HFFc6 (cell line): ENCODE measurements around the gene RPAP3. TPM values are rescaled to one million over a fixed set of nuclear protein-coding genes. Genes with fewer than 3 reads are reported as not detected.

Source experiments
- DNase-seq: peaks from one replicate; pipeline ENCODE4 v3.0.0-alpha.2; 2018
- H3K27ac Mint-ChIP-seq: 2 replicates; pipeline ENCODE4 v1.8.0; 2020; ENCODE audit warnings: mild to moderate bottlenecking, mixed read lengths
- H3K27me3 Mint-ChIP-seq: 2 replicates; pipeline ENCODE4 v1.8.0; 2021; ENCODE audit warnings: mild to moderate bottlenecking, moderate library complexity, mixed read lengths; ENCODE audit not compliant: insufficient read depth
- H3K36me3 Mint-ChIP-seq: 2 replicates; pipeline ENCODE4 v1.8.0; 2021; ENCODE audit warnings: low read depth, mixed read lengths
- H3K4me1 Mint-ChIP-seq: 2 replicates; pipeline ENCODE4 v1.8.0; 2020; ENCODE audit warnings: low read depth, mixed read lengths
- H3K4me3 Mint-ChIP-seq: 2 replicates; pipeline ENCODE4 v1.8.0; 2020; ENCODE audit warnings: mild to moderate bottlenecking, moderate library complexity, mixed read lengths
- H3K9me3 Mint-ChIP-seq: 2 replicates; pipeline ENCODE4 v1.8.0; 2020; ENCODE audit warnings: mild to moderate bottlenecking, mixed read lengths
- total RNA-seq, 6 experiments: library from RNA; stranded (reverse); fragmentation: NEBNext Ultra II Directional; extraction: Animal tissue kit (Norgen Biotek cat#: 25700); gene quantifications; 2 replicates in 1 of 6; 3 replicates in 5 of 6; pipeline ENCODE4 v1.2.3, GENCODE V29; 2021
- TF ChIP-seq, protein P1 (sequence below): fragments of 200-600 bp; sonication (generic); IDR thresholded peaks from 2 replicates; pipeline ENCODE4 v1.5.0; 2021; ENCODE audit warnings: antibody characterized with exemption, mild to moderate bottlenecking

The RPAP3 gene
- total RNA-seq, 6 experiments from 2014 or later = 26.3 to 43.4 (median 39.0) TPM

DNA sequence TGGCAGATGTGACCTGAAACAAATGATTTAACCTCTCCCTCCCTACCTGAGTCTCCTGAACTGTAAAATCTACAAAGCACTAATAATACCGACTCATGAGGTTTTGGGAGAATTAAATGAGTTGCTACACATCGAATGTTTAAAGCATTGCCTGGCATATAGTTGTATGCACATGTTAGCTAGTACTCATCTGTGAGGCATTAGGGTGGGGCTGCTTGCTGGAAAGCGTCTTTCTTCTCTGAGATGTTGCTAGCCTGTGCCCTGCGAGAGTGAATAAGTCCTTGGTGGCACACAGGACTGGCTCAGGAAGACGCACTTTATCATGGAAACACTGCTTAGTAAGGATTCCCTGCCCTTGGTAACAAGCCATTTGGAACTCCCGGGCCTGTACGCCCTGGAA is 46.7 kb upstream of the RPAP3 start:
- peak; percentile 85 for DNase-seq
- H3K9me3 Mint-ChIP-seq = no peaks in the 10 kb centered on the region
- TF ChIP-seq, protein P1, sequence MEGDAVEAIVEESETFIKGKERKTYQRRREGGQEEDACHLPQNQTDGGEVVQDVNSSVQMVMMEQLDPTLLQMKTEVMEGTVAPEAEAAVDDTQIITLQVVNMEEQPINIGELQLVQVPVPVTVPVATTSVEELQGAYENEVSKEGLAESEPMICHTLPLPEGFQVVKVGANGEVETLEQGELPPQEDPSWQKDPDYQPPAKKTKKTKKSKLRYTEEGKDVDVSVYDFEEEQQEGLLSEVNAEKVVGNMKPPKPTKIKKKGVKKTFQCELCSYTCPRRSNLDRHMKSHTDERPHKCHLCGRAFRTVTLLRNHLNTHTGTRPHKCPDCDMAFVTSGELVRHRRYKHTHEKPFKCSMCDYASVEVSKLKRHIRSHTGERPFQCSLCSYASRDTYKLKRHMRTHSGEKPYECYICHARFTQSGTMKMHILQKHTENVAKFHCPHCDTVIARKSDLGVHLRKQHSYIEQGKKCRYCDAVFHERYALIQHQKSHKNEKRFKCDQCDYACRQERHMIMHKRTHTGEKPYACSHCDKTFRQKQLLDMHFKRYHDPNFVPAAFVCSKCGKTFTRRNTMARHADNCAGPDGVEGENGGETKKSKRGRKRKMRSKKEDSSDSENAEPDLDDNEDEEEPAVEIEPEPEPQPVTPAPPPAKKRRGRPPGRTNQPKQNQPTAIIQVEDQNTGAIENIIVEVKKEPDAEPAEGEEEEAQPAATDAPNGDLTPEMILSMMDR = no peak
- no peaks in the 10 kb centered on the region for H3K36me3 Mint-ChIP-seq
- H3K4me1 Mint-ChIP-seq = peaks cover 40% of the 10 kb centered on the region
- H3K27me3 Mint-ChIP-seq = peaks cover 2% of the 10 kb centered on the region
- H3K27ac Mint-ChIP-seq = peak overlapping the region; percentile 82
- no peak overlapping the region for H3K4me3 Mint-ChIP-seq

- H3K27me3 Mint-ChIP-seq = peaks cover 2% of the 10 kb centered on the region
- H3K9me3 Mint-ChIP-seq = no peaks in the 10 kb centered on the region
- TF ChIP-seq, protein P1 = no peak
- H3K36me3 Mint-ChIP-seq = no peaks in the 10 kb centered on the region
- H3K27ac Mint-ChIP-seq = peak overlapping the region; percentile 82
- no peak overlapping the region for H3K4me3 Mint-ChIP-seq
- peaks cover 36% of the 10 kb centered on the region for H3K4me1 Mint-ChIP-seq
- no peak for DNase-seq
Observed at GRCh38 chr12:47752121-47752520, 46.3 kb upstream of the RPAP3 start.

DNA sequence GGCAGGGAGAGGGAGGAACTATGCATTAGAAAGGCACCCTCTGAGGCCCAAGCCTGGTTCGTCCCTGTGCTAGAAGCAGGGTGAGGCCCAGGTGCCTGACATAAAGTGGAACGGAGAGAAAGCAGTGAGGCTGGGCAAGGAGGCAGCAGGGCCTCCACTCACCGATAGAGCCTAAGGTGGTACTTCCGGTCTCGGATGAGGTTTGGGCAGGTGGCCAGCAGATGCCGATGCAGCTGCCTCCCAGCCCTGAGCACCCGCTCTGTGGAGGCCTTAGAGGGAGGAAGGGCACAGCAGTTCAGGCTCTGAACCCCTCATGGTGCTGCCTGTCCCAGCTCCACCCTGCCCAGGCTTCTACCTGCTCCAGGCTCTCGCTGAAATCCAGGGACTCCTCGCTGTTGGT is 45.7 kb upstream of the RPAP3 start:
- Mint-ChIP-seq H3K4me3 (no peak overlapping the region), H3K27ac (peak overlapping the region; percentile 82), H3K27me3 (peaks cover 2% of the 10 kb centered on the region; the same call in 1 of the 2 replicates), H3K4me1 (peaks cover 35% of the 10 kb centered on the region), H3K36me3 (no peaks in the 10 kb centered on the region), H3K9me3 (no peaks in the 10 kb centered on the region)
- TF ChIP-seq, protein P1 = no peak
- DNase-seq = no peak

- H3K4me1 Mint-ChIP-seq = peaks cover 35% of the 10 kb centered on the region
- TF ChIP-seq, protein P1 = no peak
- H3K36me3 Mint-ChIP-seq = no peaks in the 10 kb centered on the region
- no peak for DNase-seq
- no peaks in the 10 kb centered on the region for H3K9me3 Mint-ChIP-seq
- H3K27ac Mint-ChIP-seq = no peak overlapping the region
- no peak overlapping the region for H3K4me3 Mint-ChIP-seq
- H3K27me3 Mint-ChIP-seq = peaks cover 2% of the 10 kb centered on the region; the same call in 1 of the 2 replicates
Observed at GRCh38 chr12:47750916-47751470, 45.2 kb upstream of the RPAP3 start.

- Mint-ChIP-seq H3K27ac (no peak overlapping the region), H3K36me3 (no peaks in the 10 kb centered on the region), H3K4me3 (no peak overlapping the region), H3K27me3 (peaks cover 4% of the 10 kb centered on the region; the same call in 1 of the 2 replicates), H3K9me3 (no peaks in the 10 kb centered on the region), H3K4me1 (peaks cover 35% of the 10 kb centered on the region)
- no peak for DNase-seq
- TF ChIP-seq, protein P1 = no peak
Observed at GRCh38 chr12:47750229-47750798, 44.5 kb upstream of the RPAP3 start.
